Testis (tissue), 3 donors: ENCODE data around the gene RDH11. TPM values are rescaled to one million over a fixed set of nuclear protein-coding genes. Genes with fewer than 3 reads are reported as not detected.

Source experiments
- DNase-seq: peaks from one replicate; pipeline ENCODE4 v3.0.0-alpha.2; 2019
- H3K27ac ChIP-seq, 2 donors: fragments of 200-600 bp; sonication (generic); one replicate each; pipeline ENCODE4 v1.5.1; 2019
- H3K27me3 ChIP-seq: fragments of 200-600 bp; sonication (generic); one replicate; pipeline ENCODE4 v1.5.1; 2019
- H3K36me3 ChIP-seq: fragments of 200-600 bp; sonication (generic); one replicate; pipeline ENCODE4 v1.5.1; 2017; ENCODE audit warnings: low read depth; ENCODE audit errors: missing control alignments
- H3K4me1 ChIP-seq: fragments of 200-600 bp; sonication (generic); one replicate; pipeline ENCODE4 v1.5.1; 2019
- H3K4me3 ChIP-seq, 2 donors: fragments of 200-600 bp; sonication (generic); one replicate each; pipeline ENCODE4 v1.5.1; 2017 to 2019
- H3K9me3 ChIP-seq: fragments of 200-600 bp; sonication (generic); one replicate; pipeline ENCODE4 v1.5.1; 2017
- CTCF ChIP-seq, 3 experiments: fragments of 450-650 bp in 2 of 3; fragments of 200-600 bp in 1 of 3; sonication (generic) in 1 of 3; IDR thresholded peaks; one replicate each; pipeline ENCODE4 v1.5.1; 2016 to 2019; ENCODE audit warnings: antibody characterized with exemption in 3 of 3, mild to moderate bottlenecking in 2 of 3, moderate library complexity in 1 of 3
- POLR2A ChIP-seq: fragments of 450-650 bp; IDR thresholded peaks from one replicate; pipeline ENCODE4 v1.6.1; 2017; ENCODE audit warnings: antibody characterized with exemption, mild to moderate bottlenecking, moderate library complexity
- intact Hi-C: fragments of 100-400 bp; cut with DNase I; formaldehyde crosslinking; loops from one replicate; pipeline ENCODE4 v1.15.1; 2023; ENCODE audit warnings: low total_unique reads
- polyA plus RNA-seq: library from polyadenylated mRNA; stranded (reverse); fragments of 350-450 nt; fragmentation: Illumina TruSeq; extraction: RNeasy Lipid Tissue Mini Kit (QIAGEN cat#74804); gene quantifications from one replicate; pipeline ENCODE4 v1.2.3, GENCODE V29; 2014; ENCODE audit warnings: low read depth, low replicate concordance; ENCODE audit not compliant: insufficient read depth
- small RNA-seq, 2 donors: library from RNA; depleted of rRNA; stranded (forward); fragments of <200 nt; gene quantifications; one replicate each; pipeline ENCODE3, GENCODE V24; 2016
- total RNA-seq, 2 donors: library from RNA; depleted of rRNA; stranded (reverse); fragments of >200 nt; gene quantifications; one replicate each; pipeline ENCODE4 v1.2.3, GENCODE V29; 2016

Gene RDH11
- total and polyA plus RNA-seq, 3 donors from 2014 or later, result 63.2 to 87.5 (median 82.4) TPM

GRCh38 chr14:67627519-67627918 is 68.0 kb downstream of the RDH11 start:
- intact Hi-C loops, result no loop called here
- no peaks in the 10 kb centered on the region for H3K4me1 ChIP-seq
- no peak overlapping the region for H3K27ac ChIP-seq
- no peaks in the 10 kb centered on the region for H3K27me3 ChIP-seq
- no peaks in the 10 kb centered on the region for H3K9me3 ChIP-seq
- H3K4me3 ChIP-seq, result no peak overlapping the region
- no peaks in the 10 kb centered on the region for H3K36me3 ChIP-seq
- no peak for DNase-seq
- TF ChIP-seq CTCF (IDR thresholded peaks at IDR 0.05) (no peak), POLR2A (no peak)

Small RNA genes within 50 kb of the gene (small RNA-seq; reads per million reads assigned to genes)
- gene AL049779.3, result 0 reads per million in 2 donors
- 0 reads per million in 2 donors for gene RN7SL369P
- 0 to 0.09 reads per million in 2 donors for gene RNA5SP386

Other genes with a start within 250 kb of the RDH11 start
- 10 to 100 TPM; 59.6 to 77.4 TPM for gene TMEM229B, start 207.0 kb downstream of the RDH11 start, total RNA-seq
- 12.6 TPM for gene TMEM229B, start 207.0 kb downstream of the RDH11 start, polyA plus RNA-seq
- gene PLEKHH1, start 162.5 kb downstream of the RDH11 start, total RNA-seq, result 10 to 100 TPM; 49.1 to 61.3 TPM
- gene PLEKHH1, start 162.5 kb downstream of the RDH11 start, polyA plus RNA-seq, result 21.4 TPM
- 10 to 100 TPM; 44.1 to 45.2 TPM for gene PIGH, start 95.5 kb downstream of the RDH11 start, total RNA-seq
- 69.3 TPM for gene PIGH, start 95.5 kb downstream of the RDH11 start, polyA plus RNA-seq
- 1 to 10 TPM; 3.8 to 5.1 TPM for gene ARG2, start 75.8 kb downstream of the RDH11 start, total RNA-seq
- 5.3 TPM for gene ARG2, start 75.8 kb downstream of the RDH11 start, polyA plus RNA-seq
- 10 to 100 TPM; 65.0 to 72.7 TPM for gene VTI1B, start 21.1 kb downstream of the RDH11 start, total RNA-seq
- gene VTI1B, start 21.1 kb downstream of the RDH11 start, polyA plus RNA-seq, result 143 TPM
- under 1 TPM; 0.37 to 0.63 TPM for gene RDH12, start 6.1 kb upstream of the RDH11 start, total RNA-seq
- gene RDH12, start 6.1 kb upstream of the RDH11 start, polyA plus RNA-seq, result 0.40 TPM
- gene ZFYVE26, start 120.8 kb upstream of the RDH11 start, total RNA-seq, result 10 to 100 TPM; 32.7 to 34.6 TPM
- 9.4 TPM for gene ZFYVE26, start 120.8 kb upstream of the RDH11 start, polyA plus RNA-seq
- gene RAD51B, start 124.0 kb upstream of the RDH11 start, total RNA-seq, result 10 to 100 TPM; 19.1 to 22.5 TPM
- gene RAD51B, start 124.0 kb upstream of the RDH11 start, polyA plus RNA-seq, result 5.5 TPM